ENCODE data around the gene OTOG. TPM values are rescaled to one million over a fixed set of nuclear protein-coding genes. Genes with fewer than 3 reads are reported as not detected.

The OTOG gene
- total and polyA plus RNA-seq, 2 donors (not counting 1 experiment from before 2014, with no cell fraction given): not detected

DNA sequence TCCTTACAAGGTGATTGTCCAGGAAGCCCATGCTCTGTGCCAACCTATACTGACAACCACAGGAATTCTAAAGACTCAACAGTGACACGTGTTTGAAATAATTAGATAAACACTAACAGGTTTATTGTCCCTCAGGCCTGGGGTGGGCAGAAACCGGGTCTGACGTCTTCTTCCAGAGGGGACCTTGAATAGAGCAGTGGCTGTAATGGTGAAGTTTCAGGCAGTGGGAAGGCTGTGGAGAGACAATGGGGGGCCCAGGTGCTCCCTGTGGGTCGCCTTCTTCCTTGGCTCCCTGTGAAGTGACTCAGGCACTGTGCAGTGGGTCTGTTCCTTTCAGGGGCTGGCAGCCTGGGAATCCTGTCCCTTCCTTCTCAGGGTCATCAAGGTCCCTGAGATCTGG is 54.6 kb downstream of the OTOG start:
- Histone ChIP-seq H2AFZ (ENCODE audit: insufficient read depth, low read depth, low read length, poor library complexity, severe bottlenecking) (no peak overlapping the region), H4K20me1 (ENCODE audit: control insufficient read depth, insufficient read depth, low read length, poor library complexity, severe bottlenecking) (no peaks in the 10 kb centered on the region), H3K36me3 (replicated peaks in 1 of 2; ENCODE audit: control extremely low read depth in 1 of 2, control insufficient read depth in 1 of 2, extremely low read depth in 1 of 2, insufficient read depth in 2 of 2, low read length in 1 of 2) (no peaks in the 10 kb centered on the region), H3K79me2 (ENCODE audit: control insufficient read depth, insufficient read depth, low read length) (no peaks in the 10 kb centered on the region), H3K9ac (ENCODE audit: low read length) (no peak overlapping the region), H3K4me3 (ENCODE audit: control extremely low read depth in 1 of 5, extremely low read depth in 1 of 5, insufficient read depth in 1 of 5, low read depth in 2 of 5, low read length in 4 of 5) (no peak overlapping the region), H3K4me2 (replicated peaks; ENCODE audit: low read depth, low read length, poor library complexity, severe bottlenecking) (no peak overlapping the region), H3K27me3 (replicated peaks in 1 of 4; ENCODE audit: control extremely low read depth in 1 of 4, control insufficient read depth in 3 of 4, insufficient read depth in 4 of 4, low read length in 3 of 4) (peaks cover 0 to 2% (median 0%) of the 10 kb centered on the region in 4 experiments), H3K4me1 (ENCODE audit: control insufficient read depth in 2 of 2, insufficient read depth in 2 of 2, low read length in 2 of 2) (peaks cover 0 to 2% of the 10 kb centered on the region in 2 donors), H3K27ac (ENCODE audit: low read length in 2 of 2) (no peak overlapping the region), H3K9me3 (ENCODE audit: control extremely low read depth in 1 of 3, control insufficient read depth in 2 of 3, insufficient read depth in 1 of 3, low read length in 2 of 3) (no peaks in the 10 kb centered on the region)
- DNase-seq (no peak), ATAC-seq (ENCODE audit: low read depth) (no peak)
- peaks cover 3% of the 10 kb centered on the region for H3K27me3 Mint-ChIP-seq
- ChIA-PET POLR2A (no interaction called here), CTCF (interaction anchor here (1.5 kb wide), 1 partner anchor 9 kb away, joined by 4 read pairs; no protein-coding TSS in a partner anchor)
- H3K27ac Mint-ChIP-seq: no peak overlapping the region
- no peaks in the 10 kb centered on the region for H3K4me1 Mint-ChIP-seq
- H3K9me3 Mint-ChIP-seq (ENCODE audit: insufficient read depth): no peaks in the 10 kb centered on the region
- 67% methylated on average over 3 of the region's 4 CpGs for WGBS (ENCODE audit: insufficient coverage)
- TF ChIP-seq EZH2 (IDR thresholded peaks at IDR 0.05; ENCODE audit: borderline replicate concordance, insufficient read depth, low read depth, low read length, poor library complexity, severe bottlenecking): no peak
- TF ChIP-seq, protein P1, sequence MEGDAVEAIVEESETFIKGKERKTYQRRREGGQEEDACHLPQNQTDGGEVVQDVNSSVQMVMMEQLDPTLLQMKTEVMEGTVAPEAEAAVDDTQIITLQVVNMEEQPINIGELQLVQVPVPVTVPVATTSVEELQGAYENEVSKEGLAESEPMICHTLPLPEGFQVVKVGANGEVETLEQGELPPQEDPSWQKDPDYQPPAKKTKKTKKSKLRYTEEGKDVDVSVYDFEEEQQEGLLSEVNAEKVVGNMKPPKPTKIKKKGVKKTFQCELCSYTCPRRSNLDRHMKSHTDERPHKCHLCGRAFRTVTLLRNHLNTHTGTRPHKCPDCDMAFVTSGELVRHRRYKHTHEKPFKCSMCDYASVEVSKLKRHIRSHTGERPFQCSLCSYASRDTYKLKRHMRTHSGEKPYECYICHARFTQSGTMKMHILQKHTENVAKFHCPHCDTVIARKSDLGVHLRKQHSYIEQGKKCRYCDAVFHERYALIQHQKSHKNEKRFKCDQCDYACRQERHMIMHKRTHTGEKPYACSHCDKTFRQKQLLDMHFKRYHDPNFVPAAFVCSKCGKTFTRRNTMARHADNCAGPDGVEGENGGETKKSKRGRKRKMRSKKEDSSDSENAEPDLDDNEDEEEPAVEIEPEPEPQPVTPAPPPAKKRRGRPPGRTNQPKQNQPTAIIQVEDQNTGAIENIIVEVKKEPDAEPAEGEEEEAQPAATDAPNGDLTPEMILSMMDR (IDR thresholded peaks at IDR 0.05): no peak
- H3K4me3 Mint-ChIP-seq: no peak overlapping the region
- intact Hi-C loops (cut with micrococcal nuclease): no loop called here

DNA sequence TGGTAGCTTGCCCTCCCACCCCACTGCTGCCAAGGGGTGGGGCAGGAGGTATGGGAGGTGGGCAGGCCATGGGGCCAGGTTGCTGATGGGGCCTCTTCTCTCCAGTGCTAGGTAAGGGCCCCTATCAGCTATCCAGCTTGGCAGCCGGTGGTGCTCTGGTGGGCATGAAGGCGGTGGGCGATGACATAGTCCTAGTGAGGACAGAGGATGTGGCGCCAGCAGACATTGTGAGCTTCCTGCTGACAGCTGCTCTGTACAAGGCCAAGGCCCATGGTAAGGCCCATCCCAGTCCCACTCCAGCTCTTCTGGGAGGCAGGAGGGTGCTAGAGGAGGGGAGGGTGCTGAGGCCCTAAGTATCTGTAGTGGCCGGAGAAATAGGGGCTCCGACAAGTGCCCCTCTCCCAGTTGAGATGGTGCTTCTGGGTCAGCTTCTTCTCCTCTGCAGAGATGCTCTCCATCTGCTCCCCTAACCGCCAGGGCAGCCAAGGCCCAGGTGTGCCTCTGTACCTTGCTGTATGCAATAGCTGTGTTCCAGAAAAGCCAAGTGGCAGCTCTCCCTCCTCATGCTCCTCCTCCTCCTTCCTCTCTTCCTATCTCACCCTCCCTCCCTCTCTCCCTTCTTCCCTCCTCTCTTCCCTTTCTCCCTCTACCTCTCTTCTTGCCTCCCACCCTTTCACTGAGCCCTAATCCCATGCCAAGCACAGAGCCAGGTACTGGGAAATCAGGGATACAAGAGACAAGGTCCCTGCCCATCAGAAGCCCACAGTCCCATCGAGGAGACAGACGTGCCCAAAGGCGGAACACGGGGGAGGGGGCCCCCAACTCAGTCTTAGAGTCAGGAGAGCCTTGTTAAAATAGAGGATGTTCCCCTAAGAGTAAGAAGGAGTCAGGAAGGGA is 55.3 kb downstream of the OTOG start:
- H3K4me3 ChIP-seq (ENCODE audit: control extremely low read depth in 1 of 5, extremely low read depth in 1 of 5, insufficient read depth in 1 of 5, low read depth in 2 of 5, low read length in 4 of 5): no peak overlapping the region
- no peaks in the 10 kb centered on the region for H3K79me2 ChIP-seq (ENCODE audit: control insufficient read depth, insufficient read depth, low read length)
- no peaks in the 10 kb centered on the region for H4K20me1 ChIP-seq (ENCODE audit: control insufficient read depth, insufficient read depth, low read length, poor library complexity, severe bottlenecking)
- H3K4me3 Mint-ChIP-seq: no peak overlapping the region
- intact Hi-C loops (cut with micrococcal nuclease): no loop called here
- H2AFZ ChIP-seq (ENCODE audit: insufficient read depth, low read depth, low read length, poor library complexity, severe bottlenecking): no peak overlapping the region
- 96% methylated on average over 9 of the region's 11 CpGs for WGBS (ENCODE audit: insufficient coverage)
- H3K4me2 ChIP-seq (replicated peaks; ENCODE audit: low read depth, low read length, poor library complexity, severe bottlenecking): no peak overlapping the region
- H3K27ac Mint-ChIP-seq: no peak overlapping the region
- H3K27ac ChIP-seq (ENCODE audit: low read length in 2 of 2): no peak overlapping the region
- H3K4me1 Mint-ChIP-seq: no peaks in the 10 kb centered on the region
- no peaks in the 10 kb centered on the region for H3K36me3 ChIP-seq (replicated peaks in 1 of 2; ENCODE audit: control extremely low read depth in 1 of 2, control insufficient read depth in 1 of 2, extremely low read depth in 1 of 2, insufficient read depth in 2 of 2, low read length in 1 of 2)
- CTCF ChIA-PET: interaction anchor here (1.5 kb wide), 1 partner anchor 10 kb away, joined by 4 read pairs; no protein-coding TSS in a partner anchor
- H3K27me3 Mint-ChIP-seq: peaks cover 3% of the 10 kb centered on the region
- TF ChIP-seq, protein P1 (IDR thresholded peaks at IDR 0.05): no peak
- TF ChIP-seq EZH2 (IDR thresholded peaks at IDR 0.05; ENCODE audit: borderline replicate concordance, insufficient read depth, low read depth, low read length, poor library complexity, severe bottlenecking): no peak
- POLR2A ChIA-PET: no interaction called here
- DNase-seq: no peak
- H3K27me3 ChIP-seq (replicated peaks in 1 of 4; ENCODE audit: control extremely low read depth in 1 of 4, control insufficient read depth in 3 of 4, insufficient read depth in 4 of 4, low read length in 3 of 4): peaks cover 0 to 2% (median 0%) of the 10 kb centered on the region in 4 experiments
- no peak for ATAC-seq (ENCODE audit: low read depth)
- H3K4me1 ChIP-seq (ENCODE audit: control insufficient read depth in 2 of 2, insufficient read depth in 2 of 2, low read length in 2 of 2): peaks cover 0 to 2% of the 10 kb centered on the region in 2 donors
- no peak overlapping the region for H3K9ac ChIP-seq (ENCODE audit: low read length)
- no peaks in the 10 kb centered on the region for H3K9me3 Mint-ChIP-seq (ENCODE audit: insufficient read depth)
- no peaks in the 10 kb centered on the region for H3K9me3 ChIP-seq (ENCODE audit: control extremely low read depth in 1 of 3, control insufficient read depth in 2 of 3, insufficient read depth in 1 of 3, low read length in 2 of 3)
